Prostate gland (tissue), 2 donors: ENCODE measurements around the gene CISTR.

Experiments used
- CTCF ChIP-seq, 4 experiments: fragments of 200-600 bp in 2 of 4; fragments of 450-650 bp in 2 of 4; sonication (generic) in 2 of 4; IDR thresholded peaks; 1 replicate in 3 of 4; 2 replicates in 1 of 4; pipeline ENCODE4 v1.5.1; 2016 to 2019; ENCODE audit warnings: antibody characterized with exemption in 4 of 4, mild to moderate bottlenecking in 2 of 4, moderate library complexity in 2 of 4
- POLR2A ChIP-seq: fragments of 450-650 bp; IDR thresholded peaks from one replicate; pipeline ENCODE4 v1.6.1; 2016; ENCODE audit warnings: antibody characterized with exemption, mild to moderate bottlenecking

- TF ChIP-seq CTCF (IDR thresholded peaks at IDR 0.05) (no peak), POLR2A (no peak)
Measured at GRCh38 chr12:53777936-53778644, 26.3 kb upstream of the CISTR start.
